Fibroblast of skin of right biceps (primary cell): ENCODE results near the gene SH3TC1.

ENCODE experiments used
- DNase-seq: peaks from one replicate; pipeline ENCODE4 v3.0.0-alpha.2; 2013

The SH3TC1 gene

DNA sequence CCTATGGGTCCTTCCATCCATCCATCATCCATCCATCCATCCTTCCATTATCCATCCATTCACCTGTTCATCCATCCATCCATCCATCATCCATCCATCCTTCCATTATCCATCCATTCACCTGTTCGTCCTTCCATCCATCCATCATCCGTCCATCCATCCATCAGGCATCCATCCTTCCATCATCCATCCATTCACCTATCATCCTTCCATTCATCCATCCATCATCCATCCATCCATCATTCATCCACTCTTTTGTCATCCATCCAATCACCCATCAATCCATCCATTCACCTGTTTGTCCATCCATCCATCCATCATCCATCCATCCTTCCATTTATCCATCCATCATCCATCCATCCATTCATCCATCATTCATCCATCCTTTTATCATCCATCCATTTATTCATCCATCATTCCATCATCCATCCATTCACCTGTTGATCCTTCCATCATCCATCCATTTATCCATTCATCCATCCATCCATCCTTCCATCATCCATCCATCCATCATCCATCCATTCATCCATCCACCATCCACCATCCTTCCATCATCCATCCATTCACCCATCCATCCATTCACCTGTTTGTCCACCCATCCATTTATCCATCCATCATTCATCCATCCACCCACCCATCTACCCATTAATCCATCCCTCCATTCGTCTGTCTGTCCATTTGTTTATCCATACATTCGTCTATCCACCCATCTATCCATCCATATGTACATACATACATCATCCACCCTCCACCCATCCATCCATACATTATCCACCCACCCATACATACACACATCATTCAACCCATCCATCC, 34.8 kb downstream of the SH3TC1 start:
- no peak for DNase-seq

DNA sequence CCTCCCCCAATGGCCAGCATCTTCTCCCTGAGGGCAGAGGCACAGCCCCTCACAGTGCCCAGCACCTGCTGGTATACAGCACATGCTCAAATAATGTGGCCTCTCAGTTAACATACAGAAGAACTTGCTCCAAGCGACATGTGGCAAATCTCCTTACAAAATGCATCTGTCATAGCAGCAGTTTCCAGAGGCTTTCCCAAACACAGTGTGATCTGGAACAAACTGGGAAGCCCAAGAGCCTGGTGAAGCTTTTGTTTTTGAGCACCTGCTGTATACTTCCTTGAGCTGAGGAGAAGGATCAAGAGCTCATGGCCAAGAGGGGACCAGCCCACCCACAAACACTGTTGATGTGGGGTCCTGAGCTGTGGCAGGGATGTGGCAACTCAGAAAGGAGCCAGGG, 35.6 kb downstream of the SH3TC1 start:
- DNase-seq = no peak

DNA sequence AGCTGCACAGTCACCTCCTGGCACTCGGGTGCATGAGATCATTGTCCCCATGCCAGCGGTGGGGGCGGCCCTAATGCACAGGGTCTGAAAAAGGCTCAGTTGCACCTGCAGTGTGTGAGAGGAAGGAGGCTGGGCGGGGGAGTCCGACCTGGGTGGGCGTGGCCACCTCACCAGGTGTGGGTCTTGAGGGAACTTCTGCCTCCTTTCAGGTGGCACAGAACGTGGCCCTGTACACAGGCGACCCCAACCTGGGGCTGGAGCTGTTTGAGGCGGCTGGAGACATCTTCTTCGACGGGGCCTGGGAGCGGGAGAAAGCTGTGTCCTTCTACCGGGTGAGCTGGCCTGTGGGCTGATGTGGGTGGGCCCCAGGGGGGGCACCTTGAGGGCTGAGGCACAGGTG, 36.1 kb downstream of the SH3TC1 start:
- no peak for DNase-seq

DNA sequence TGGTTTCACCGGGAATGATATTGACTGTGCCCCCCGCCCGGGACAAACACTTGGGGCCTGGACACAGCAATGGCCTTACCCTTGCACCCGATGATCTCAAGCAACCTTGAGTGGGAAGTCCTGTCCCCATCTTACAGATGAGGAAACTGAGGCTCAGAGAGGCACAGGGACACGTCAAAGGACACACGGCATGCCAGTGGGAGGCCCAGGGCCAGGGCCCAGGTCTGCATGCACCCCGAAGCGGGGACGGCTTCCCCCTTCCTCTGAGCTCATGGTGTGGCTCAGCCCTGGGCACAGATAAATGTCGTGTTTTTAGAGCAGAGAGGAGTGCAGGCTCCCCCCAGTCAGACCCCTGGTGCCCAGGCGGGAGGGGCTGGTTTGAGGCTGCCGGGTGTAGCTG, 36.6 kb downstream of the SH3TC1 start:
- no peak for DNase-seq

DNA sequence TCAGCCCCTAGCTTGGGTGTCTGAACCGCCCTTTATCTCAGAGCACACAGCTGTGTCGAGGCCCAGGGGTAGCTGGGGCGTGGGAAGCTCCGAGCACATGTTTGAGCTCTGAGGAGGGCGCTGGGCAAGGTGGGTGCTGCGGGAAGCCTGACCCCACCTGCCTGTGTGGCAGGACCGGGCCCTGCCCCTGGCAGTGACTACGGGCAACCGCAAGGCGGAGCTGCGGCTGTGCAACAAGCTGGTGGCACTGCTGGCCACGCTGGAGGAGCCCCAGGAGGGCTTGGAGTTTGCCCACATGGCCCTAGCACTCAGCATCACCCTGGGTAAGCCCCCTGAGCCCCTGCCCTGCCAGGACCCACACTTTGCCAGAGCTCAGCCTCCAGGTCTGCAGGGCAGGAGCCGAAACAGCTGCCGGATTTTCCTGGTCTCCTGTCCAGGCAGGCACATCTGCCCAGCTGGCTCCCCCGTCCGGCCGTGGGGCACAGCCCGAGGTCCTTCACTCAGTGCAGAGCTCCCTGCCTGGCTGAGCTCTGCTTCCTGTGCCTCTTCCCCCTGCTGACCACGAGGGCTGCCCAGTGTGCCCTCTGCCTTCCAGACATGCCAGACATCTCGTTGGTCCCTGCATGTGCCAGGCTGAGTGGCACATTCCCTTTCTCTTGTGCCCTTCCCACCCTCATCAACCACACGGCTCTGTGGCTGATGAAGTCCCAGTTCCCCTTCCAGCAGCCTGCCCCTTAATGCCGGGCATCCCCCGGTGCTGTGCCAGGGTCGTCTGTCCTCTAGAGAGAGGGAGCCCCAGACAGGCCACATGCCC, 37.2 kb downstream of the SH3TC1 start:
- no peak for DNase-seq

DNA sequence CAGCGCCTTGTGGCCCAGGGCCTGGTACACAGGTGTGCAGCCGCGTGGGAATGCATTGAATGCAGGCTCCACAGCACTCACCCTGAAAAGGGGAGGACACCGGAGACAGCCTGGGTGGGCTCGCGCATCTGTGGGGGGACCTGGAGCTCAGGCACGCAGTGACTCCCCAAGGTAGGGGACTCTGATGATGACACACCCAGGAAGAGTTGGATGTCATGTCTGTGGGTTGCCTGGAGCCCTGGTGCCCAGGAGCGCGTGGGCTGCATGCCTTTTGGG, 37.8 kb downstream of the SH3TC1 start:
- no peak for DNase-seq

DNA sequence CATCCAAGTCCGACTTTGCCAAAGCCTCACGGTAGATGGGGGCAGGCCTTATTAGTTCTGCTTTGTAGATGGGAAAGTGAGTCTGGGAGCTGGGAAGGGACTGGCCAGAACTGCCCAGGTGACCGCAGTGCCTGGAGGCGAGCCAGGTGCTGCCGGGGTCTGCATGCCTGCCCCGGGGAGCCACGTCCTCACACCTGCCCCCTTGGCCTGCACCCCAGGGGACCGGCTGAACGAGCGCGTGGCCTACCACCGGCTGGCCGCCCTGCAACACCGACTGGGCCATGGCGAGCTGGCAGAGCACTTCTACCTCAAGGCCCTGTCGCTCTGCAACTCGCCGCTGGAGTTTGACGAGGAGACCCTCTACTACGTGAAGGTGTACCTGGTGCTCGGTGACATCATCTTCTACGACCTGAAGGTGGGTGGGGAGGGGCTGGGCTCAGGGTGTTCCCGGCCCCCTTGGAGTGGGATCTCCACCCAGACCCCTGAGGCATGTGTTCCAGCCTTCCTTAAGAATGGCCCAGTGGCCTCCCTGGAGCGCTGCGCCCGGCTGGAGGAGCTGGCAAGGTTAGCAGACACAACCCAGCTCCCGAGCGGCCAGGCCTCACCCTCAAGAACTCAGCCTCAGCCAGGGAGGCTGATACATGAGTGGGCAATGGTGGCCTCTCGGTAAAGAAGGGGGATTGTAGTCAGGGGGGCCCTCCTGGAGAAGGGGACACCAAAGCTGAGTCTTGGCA, 38.3 kb downstream of the SH3TC1 start:
- DNase-seq = no peak

DNA sequence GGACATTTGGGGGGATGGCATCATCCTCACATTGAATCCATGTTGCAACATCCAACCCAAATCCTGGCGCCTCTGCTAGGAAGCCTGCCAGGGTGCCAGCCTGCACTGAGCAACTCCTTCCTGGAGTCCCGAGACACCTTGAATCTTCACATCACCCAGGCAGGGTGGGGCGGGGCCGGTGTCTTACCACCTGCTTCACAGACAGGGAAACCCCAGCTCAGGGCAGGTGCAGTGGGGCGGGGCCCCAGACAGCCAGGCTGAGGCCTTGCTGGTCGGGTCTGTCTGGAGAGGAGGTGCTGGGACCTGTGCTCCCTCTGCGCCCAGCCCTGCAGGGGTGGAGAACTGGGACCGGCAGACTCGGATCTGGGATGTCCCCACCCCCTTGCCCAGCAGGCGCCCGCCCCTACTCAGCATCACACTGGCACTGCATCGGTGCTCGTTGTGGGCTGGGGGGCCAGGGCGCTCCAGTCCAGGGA, 39.0 kb downstream of the SH3TC1 start:
- DNase-seq = no peak

DNA sequence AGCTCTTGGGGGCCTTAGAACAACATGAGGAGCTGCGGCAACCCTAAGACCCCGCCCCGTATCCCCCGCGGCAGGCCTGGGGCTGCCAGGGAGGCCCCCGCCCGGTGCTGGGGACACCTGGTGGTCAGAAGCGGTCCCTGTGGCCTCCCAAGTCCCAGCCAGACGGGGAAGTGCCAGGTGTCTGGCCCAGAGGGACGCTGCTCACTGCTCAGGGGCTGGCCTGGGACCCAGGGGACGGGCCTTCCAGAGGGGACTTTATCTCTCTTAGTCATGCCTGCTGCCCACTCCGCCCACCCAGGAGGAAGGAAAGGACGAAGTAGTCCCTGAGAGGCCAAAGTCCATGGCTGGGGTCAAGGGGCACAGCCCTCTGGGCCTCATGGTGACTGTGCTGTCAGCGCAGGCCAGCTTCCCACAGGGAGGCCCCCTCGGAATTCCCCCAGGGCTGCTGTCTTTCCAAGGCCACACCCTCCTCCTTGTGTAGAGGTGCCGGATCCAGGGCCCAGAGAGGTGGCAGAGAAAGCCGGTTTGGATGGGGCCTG, 39.5 kb downstream of the SH3TC1 start:
- no peak for DNase-seq

DNA sequence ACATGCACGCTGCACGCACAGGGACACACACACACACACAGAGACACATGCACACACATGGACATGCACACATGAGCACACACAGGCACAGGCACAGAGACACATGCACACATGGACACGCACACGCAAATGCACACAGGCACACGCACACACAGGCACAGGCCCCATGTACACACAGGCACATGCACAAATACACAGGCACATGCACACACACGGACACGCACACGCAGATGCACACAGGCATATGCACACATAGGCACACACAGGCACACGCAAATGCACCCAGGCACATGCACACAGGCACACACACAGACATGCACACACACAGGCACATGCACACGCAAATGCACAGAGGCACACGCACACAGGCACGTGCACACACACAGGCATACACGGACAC, 40.1 kb downstream of the SH3TC1 start:
- DNase-seq = no peak

DNA sequence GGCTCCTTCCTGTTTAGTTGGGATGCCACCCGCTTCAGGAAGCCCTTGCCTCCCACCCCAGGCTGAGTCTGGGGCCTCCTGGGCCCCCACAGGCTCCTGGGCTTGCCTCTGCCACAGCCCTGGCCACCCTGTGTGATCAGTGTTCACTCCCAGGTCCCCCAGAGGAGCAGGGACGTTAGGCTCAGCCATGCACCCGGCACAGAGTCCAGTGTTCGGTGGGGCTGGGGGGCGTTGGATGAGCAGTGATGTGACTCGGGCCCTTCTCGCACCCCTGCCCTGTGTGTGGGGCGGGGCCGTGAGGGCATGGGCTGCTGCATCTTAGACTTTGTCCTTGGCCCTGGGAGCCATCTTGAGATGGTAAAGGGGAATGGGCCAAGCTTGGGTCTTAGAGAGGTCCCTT, 40.6 kb downstream of the SH3TC1 start:
- no peak for DNase-seq

DNA sequence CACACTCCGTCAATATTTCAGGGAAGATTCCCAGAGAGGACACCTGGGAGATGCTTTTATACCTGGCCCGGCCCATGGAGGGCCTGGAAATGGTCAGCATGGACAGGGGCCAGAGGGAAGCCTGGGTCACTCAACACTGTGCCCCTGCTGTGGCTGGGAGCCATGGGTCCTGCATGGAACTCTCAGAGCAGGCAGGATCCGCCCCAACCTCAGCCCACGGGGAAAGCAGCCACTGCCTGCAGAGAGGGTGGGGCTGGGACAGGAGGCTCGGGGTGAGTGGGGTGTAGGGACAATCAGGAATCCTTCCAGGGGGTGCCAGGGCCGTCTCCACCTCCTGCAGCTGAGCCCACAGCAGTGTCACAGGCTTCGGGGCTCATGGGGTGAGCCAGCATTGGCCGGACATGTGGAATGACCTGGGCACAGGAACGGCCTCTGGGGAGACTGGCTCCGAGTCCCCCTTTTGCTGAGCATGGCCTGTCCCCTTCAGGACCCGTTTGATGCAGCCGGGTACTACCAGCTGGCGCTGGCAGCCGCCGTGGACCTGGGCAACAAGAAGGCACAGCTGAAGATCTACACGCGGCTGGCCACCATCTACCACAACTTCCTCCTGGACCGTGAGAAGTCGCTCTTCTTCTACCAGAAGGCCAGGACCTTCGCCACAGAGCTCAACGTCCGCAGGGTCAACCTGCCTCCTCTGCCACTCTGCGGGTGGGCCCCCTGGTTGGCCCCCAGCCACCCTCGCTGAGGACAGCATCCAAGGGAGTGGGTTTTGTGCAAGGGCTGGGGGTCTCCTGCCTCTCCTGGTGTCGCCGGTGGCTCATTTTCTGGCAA, 41.3 kb downstream of the SH3TC1 start:
- no peak for DNase-seq

DNA sequence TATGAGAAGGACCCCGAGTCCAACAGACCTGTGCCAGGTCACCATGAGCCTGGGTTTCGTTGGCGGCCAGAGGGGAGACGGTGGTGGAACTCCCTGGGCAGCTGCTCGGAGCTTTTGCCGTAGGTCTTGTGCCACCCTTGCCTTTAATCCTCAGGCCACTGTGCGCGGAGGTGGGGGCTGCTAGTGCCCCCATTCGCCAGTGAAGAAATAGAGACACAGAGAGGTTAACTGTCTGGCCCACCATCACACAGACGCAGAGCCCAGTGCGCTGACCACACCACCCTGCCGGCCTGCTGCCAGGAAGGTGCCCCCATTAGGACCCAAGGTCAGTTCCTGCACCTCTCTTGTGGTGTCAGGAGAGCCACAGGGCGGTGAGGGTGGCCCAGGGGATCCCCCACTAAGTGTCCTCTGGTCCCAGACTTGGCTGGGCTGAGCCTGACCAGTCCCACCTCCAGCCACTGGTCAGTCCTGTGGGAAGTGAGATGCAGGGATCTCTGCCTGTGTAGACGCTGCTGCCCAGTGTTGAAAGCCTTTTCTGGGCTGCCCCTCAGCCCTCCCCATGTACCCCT, 42.2 kb downstream of the SH3TC1 start:
- DNase-seq = no peak

DNA sequence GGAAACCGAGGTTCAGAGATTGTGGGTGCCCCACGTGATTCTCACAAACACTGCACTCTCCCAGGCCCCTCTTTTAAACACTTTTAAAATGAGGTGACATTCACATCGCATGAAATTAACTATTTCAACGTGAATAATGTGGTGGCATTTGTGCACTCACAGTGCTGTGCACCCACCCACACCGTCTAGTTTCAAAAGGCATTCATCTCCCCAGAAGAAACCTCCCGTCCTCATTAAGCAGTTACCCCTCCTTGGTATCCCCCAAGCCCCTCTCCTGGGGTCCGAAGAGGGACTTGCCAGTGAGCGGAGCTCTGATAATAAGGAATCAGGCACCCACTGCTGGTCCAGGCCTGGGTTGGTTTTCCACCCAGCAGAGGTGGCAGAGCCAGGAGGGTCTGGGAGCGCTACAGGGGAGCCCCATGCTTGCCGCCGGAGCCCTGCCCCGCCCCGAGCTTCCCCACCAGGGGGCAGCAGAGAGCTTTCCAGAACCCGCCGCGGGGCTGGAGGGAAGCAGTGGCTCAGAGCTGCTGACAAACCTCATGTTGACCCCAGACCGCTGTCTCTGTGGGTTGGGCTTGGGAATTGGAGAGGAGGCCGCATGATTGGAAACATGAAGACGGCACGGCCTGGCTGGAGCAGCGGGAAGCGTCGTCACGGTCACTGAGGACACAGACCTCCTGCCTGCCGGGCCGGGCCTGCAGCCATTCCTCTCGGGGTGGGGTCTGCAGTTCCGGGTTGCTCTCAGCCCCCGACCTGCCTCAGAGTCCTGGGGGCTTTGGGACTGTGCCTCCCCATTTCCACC, 43.0 kb downstream of the SH3TC1 start:
- peak; percentile 90 for DNase-seq

DNA sequence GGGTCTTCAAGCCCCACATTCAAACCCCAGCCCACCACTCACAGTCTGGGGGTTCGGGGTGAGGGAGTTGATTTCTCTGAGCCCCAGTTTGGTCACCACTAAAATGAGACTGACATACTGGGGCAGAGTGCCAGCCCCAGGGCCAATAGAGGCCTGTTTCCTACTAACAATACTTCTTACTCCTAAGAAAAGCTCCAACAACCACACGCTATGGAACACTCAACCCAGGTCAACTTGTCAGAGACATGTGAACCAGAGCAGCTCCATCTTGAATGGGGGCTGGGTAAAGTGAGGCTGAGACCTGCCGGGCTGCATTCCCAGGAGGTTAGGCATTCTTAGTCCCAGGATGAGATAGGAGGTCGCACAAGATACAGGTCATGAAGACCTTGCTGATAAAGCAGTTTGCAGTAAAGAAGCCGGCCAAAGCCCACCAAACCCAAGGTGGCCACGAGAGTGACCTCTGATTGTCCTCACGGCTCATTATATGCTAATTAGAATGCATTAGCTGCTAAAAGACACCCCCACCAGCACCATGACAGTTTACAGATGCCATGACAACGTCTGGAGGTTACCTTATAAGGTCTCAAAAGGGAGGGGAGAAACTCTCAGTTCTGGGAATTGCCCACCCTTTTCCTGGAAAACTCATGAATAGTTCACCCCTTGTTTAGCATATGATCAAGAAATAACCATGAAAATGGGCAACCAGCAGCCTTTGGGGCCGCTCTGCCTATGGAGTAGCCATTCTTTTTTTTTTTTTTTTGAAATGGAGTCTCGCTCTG, 43.9 kb downstream of the SH3TC1 start:
- no peak for DNase-seq

DNA sequence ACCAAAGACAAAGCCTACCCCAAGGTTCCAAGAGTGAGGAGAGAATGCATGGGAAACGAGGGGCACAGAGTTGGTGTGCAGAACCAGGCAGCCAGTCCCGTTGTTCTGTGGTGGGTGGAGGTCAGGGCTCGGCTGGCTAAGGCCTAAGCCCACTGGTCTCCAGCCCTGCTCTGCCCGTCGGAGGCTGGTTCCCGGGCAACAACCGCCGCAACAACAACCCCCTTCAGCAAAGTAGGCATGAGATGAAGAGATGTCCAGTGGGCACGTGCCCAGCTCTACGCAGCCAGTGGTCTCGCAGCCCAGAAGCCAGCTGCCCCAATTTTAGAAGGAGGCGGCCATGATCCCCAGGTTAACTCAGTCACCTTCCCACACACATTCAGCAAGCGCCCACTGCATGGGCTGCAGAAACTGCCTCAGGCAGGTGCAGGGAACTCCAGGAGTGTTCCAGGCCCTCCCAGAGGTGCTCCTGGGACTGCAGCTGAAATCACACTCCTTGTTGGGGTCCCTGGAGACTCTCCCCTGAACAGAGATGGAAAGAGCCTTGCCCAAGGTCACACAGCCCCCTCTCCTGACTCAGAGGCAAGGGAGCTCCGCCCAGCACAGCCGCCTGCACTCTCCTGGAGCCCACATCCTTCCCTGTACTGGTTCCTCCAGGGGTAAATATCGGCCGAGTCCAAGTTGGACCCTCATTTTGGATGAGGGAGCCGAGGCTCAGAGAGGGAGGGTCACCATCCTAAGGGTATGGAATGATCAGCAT, 45.1 kb downstream of the SH3TC1 start:
- DNase-seq = no peak

DNA sequence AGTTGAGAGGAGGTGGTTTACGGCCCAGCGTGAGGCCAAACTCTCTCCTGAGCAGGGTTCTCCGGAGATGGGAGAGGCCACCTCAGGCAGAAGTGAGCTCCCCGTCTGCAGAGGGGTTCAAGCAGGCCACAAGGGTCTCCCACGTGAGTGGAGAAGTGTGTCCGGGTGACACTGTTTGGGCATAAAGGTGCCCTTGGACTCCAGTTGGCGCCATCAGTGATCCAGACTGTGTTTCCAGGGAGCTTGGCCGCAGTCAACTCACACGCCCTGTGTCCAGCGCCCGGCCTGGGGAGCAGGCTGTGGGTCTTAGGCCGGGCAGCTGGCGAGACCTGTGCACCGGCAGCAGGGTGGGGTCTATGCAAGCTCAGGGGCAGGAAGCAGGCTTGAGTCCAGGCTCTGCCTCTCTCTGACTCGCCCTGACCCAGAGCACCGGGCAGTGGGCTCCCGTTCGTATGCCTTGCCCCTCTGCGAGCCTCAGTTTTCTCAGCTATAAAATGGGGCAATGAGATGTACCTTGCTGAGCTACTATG, 45.9 kb downstream of the SH3TC1 start:
- DNase-seq = no peak

DNA sequence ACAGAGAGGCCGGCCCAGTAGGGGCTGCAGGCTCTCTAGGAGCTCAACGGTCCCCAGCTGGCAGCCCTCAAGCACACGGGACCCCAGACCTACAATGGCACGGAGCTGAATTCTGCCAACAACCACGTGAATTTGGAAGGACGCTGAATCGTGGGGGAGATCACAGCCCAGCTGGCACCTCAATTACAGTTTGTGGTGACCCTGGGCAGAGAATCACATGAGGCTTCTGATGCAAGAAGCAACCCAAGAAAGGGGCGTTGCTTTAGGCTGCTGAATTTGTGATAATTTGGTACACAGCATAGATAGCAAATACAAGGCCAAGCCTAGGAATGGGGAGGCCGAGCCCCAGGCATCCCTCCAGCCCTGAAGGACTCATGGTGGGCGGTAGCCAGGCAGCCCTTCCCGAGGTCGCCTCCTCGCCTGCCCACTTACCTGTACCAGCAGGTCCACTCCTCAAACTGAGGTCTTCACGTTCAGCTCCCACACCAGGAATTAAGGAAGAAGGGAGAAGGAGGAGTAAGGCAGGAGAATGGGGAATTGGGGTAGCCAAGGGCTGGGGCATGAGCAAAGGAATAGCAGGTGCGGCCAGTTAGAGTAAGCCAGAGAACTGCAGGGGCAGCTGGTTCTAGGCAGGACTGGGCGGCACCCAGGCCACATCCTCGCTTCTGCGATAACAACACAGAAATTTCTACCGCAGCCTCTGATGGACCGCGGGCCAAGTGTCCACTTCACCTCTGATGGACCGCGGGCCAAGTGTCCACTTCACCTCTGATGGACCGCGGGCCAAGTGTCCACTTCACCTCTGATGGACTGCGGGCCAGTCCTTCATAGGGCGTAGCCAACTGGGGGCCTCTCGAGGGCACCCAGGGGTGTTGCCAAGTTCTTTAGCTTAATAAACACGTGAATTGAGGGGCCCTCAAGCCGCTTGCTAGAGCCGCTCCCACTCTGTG, 47.1 kb downstream of the SH3TC1 start:
- DNase-seq = no peak
